GM12878 (cell line): ENCODE results near the gene YBX2. TPM values are rescaled to one million over a fixed set of nuclear protein-coding genes. Genes with fewer than 3 reads are reported as not detected.

ENCODE experiments used
- ATAC-seq: fragments of 200-7000 bp; cut with Tn5 transposase; 3 replicates; pipeline ENCODE4 v1.9.1; 2020; ENCODE audit warnings: mild to moderate bottlenecking, moderate library complexity
- BruUV-seq: library from RNA; stranded (reverse); fragments of 400-500 nt; replicated peaks from 2 replicates; lab custom pipeline; 2021; lab: Mats Ljungman, UMichigan
- CTCF ChIA-PET: fragments of 300-600 bp; sonication (Branson Sonifier 250); formaldehyde crosslinking; extraction: SDS; loops from one replicate; lab custom pipeline; 2021; ENCODE audit warnings: inconsistent platforms; lab: Yijun Ruan, JAX
- POLR2A ChIA-PET: fragments of 350-600 bp; formaldehyde crosslinking; extraction: SDS; loops from one replicate; lab custom pipeline; 2021; ENCODE audit warnings: inconsistent platforms; lab: Charles Lee
- RAD21 ChIA-PET: fragments of 300-600 bp; sonication (Branson Sonifier 250); formaldehyde crosslinking; loops from one replicate; lab custom pipeline; 2023; ENCODE audit warnings: antibody characterized with exemption; ENCODE audit not compliant: unreplicated experiment; lab: Charles Lee
- SMC1A ChIA-PET: fragments of 300-600 bp; sonication (Branson Sonifier 250); formaldehyde crosslinking; loops from one replicate; lab custom pipeline; 2023; ENCODE audit not compliant: unreplicated experiment, uncharacterized antibody; lab: Charles Lee
- DNase-seq: peaks from one replicate; pipeline ENCODE4 v3.0.0-alpha.2; 2011; ENCODE audit warnings: low read depth, low spot score
- FAIRE-seq: peaks from 3 replicates; lab custom pipeline; 2011; peaks lifted over from hg19 to GRCh38; lab: Jason Lieb, UNC
- H2AFZ ChIP-seq: 2 replicates; pipeline ENCODE4 v1.6.0; 2011; ENCODE audit warnings: low read depth, low read length, control low read depth; ENCODE audit not compliant: control insufficient read depth
- H3K27ac ChIP-seq: 2 replicates; pipeline ENCODE4 v1.5.1; 2011; ENCODE audit warnings: control low read depth; ENCODE audit not compliant: control insufficient read depth, insufficient read depth
- H3K27me3 ChIP-seq, 2 experiments: replicated peaks in 1 of 2; 2 replicates each; pipeline versions ENCODE4 v1.6.0 to v1.6.1; 2011; ENCODE audit warnings: low read length in 1 of 2; ENCODE audit not compliant: control insufficient read depth in 2 of 2, insufficient read depth in 2 of 2
- H3K36me3 ChIP-seq, 2 experiments: 2 replicates each; pipeline ENCODE4 v1.5.1; 2011; ENCODE audit warnings: low read length in 1 of 2; ENCODE audit not compliant: control insufficient read depth in 2 of 2, insufficient read depth in 2 of 2
- H3K4me1 ChIP-seq: 2 replicates; pipeline ENCODE4 v1.6.1; 2011; ENCODE audit warnings: mild to moderate bottlenecking, low read length, moderate library complexity, mixed read lengths; ENCODE audit not compliant: control insufficient read depth, insufficient read depth
- H3K4me2 ChIP-seq: 2 replicates; pipeline ENCODE4 v1.6.0; 2011; ENCODE audit warnings: control low read depth; ENCODE audit not compliant: control insufficient read depth, insufficient read depth
- H3K4me3 ChIP-seq: fragments of 200-600 bp; sonication (generic); 2 replicates; pipeline ENCODE4 v1.5.1; 2016
- H3K79me2 ChIP-seq: 2 replicates; pipeline ENCODE4 v1.6.0; 2011; ENCODE audit warnings: low read length; ENCODE audit not compliant: control insufficient read depth, insufficient read depth
- H3K9ac ChIP-seq: 2 replicates; pipeline ENCODE4 v1.8.0; 2011; ENCODE audit warnings: low read length, control low read depth, mixed read lengths; ENCODE audit not compliant: control insufficient read depth, insufficient read depth
- H3K9me3 ChIP-seq: replicated peaks from 3 replicates; pipeline ENCODE4 v1.5.1; 2011; ENCODE audit warnings: mild to moderate bottlenecking, low read length; ENCODE audit not compliant: control insufficient read depth, insufficient read depth
- H4K20me1 ChIP-seq: 2 replicates; pipeline ENCODE4 v1.6.0; 2011; ENCODE audit not compliant: control insufficient read depth, insufficient read depth
- CHD4 ChIP-seq: fragments of 200-600 bp; sonication (generic); IDR thresholded peaks from 2 replicates; pipeline ENCODE4 v1.6.1; 2016; ENCODE audit warnings: mild to moderate bottlenecking
- FOXM1 ChIP-seq: IDR thresholded peaks from 2 replicates; pipeline ENCODE4 v1.6.1; 2012; ENCODE audit warnings: low read depth, mild to moderate bottlenecking, inconsistent platforms, low read length, moderate library complexity
- NRF1 ChIP-seq: conservative IDR thresholded peaks from 2 replicates; pipeline ENCODE4 v1.6.1; 2011; ENCODE audit warnings: mild to moderate bottlenecking, low read depth, low read length, improper control_type of control experiment
- STAT3 ChIP-seq: IDR thresholded peaks from 2 replicates; pipeline ENCODE4 v1.6.1; 2011; ENCODE audit warnings: low read depth, low read length, improper control_type of control experiment
- TCF7 ChIP-seq: IDR thresholded peaks from 2 replicates; pipeline ENCODE4 v1.6.1; 2014; ENCODE audit warnings: antibody characterized with exemption, borderline replicate concordance
- WRNIP1 ChIP-seq: IDR thresholded peaks from 2 replicates; pipeline ENCODE4 v1.6.1; 2011; ENCODE audit warnings: low read depth, low read length, improper control_type of control experiment, borderline replicate concordance
- WGBS: methylation state at CpG from one replicate; pipeline ENCODE4 v1.1.6; 2016; ENCODE audit warnings: low lambda C conversion rate; ENCODE audit not compliant: insufficient replicate concordance, insufficient coverage; ENCODE audit errors: missing lambda C conversion rate; 5-methylcytosine and 5-hydroxymethylcytosine counted together
- in situ Hi-C: fragments of 300-500 bp; cut with MboI; formaldehyde crosslinking; loops from 9 replicates; pipeline ENCODE4 v1.14.3; 2018; ENCODE audit warnings: mixed read lengths
- intact Hi-C: fragments of 100-400 bp; cut with micrococcal nuclease; formaldehyde crosslinking; loops from one replicate; pipeline ENCODE4 v1.14.2; 2022; ENCODE audit not compliant: unreplicated experiment
- polyA plus RNA-seq, 11 experiments: library from polyadenylated mRNA; depleted of rRNA in 4 of 11; unstranded in 6 of 11; stranded (reverse) in 5 of 11; fragments of >200 nt; fragmentation: Nextera tagmentation in 4 of 11; fragmentation: Illumina TruSeq in 1 of 11; extraction: Ambion mirVana in 4 of 11; extraction: Trizol in 1 of 11; gene quantifications; 1 replicate in 1 of 11; 2 replicates in 10 of 11; pipeline versions ENCODE4 v1.2.1 to v1.2.3, GENCODE V29; 2011 to 2016; ENCODE audit warnings: inconsistent platforms in 2 of 11, missing spikeins in 2 of 11, low read depth in 1 of 11
- total RNA-seq, 4 experiments: library from RNA; depleted of rRNA in 3 of 4; stranded (reverse); fragments of >200 nt in 3 of 4; fragmentation: Illumina TruSeq in 1 of 4; extraction: Trizol in 1 of 4; gene quantifications; 2 replicates each; pipeline versions ENCODE4 v1.2.1 to v1.2.3, GENCODE V29; 2013 to 2021
- TF ChIP-seq, protein P1 (sequence below): IDR thresholded peaks from 2 replicates; pipeline ENCODE4 v1.6.1; 2012; ENCODE audit warnings: mild to moderate bottlenecking, low read depth, low read length

YBX2 gene
- total and polyA plus RNA-seq, 10 of the 15 experiments (the other 5 are each of a cell fraction or from before 2014, with no cell fraction given) = not detected

DNA sequence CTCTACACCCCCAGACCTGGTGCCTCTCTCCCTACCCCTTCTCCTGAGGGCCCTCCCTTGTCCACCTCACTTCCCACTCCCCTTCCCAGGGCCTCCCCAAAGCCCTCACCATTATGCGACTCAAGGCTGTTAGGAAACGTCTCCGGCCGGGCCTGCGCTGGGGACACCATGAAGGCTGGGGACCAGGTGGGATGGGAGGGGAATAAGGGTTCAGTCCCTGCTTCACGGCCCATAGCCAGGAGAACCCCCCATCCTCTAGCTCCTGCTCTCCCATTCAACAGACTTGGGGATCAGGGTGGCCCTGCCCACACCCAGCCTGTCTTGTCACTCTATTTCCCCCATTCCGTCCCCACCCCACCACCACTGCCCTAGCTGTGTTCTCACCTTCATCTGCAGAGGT, 32.6 kb upstream of the YBX2 start (continued):
- TF ChIP-seq, protein P1, sequence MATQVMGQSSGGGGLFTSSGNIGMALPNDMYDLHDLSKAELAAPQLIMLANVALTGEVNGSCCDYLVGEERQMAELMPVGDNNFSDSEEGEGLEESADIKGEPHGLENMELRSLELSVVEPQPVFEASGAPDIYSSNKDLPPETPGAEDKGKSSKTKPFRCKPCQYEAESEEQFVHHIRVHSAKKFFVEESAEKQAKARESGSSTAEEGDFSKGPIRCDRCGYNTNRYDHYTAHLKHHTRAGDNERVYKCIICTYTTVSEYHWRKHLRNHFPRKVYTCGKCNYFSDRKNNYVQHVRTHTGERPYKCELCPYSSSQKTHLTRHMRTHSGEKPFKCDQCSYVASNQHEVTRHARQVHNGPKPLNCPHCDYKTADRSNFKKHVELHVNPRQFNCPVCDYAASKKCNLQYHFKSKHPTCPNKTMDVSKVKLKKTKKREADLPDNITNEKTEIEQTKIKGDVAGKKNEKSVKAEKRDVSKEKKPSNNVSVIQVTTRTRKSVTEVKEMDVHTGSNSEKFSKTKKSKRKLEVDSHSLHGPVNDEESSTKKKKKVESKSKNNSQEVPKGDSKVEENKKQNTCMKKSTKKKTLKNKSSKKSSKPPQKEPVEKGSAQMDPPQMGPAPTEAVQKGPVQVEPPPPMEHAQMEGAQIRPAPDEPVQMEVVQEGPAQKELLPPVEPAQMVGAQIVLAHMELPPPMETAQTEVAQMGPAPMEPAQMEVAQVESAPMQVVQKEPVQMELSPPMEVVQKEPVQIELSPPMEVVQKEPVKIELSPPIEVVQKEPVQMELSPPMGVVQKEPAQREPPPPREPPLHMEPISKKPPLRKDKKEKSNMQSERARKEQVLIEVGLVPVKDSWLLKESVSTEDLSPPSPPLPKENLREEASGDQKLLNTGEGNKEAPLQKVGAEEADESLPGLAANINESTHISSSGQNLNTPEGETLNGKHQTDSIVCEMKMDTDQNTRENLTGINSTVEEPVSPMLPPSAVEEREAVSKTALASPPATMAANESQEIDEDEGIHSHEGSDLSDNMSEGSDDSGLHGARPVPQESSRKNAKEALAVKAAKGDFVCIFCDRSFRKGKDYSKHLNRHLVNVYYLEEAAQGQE = no peak
- TF ChIP-seq NRF1 (no peak), STAT3 (no peak), TCF7 (no peak), WRNIP1 (no peak)

DNA sequence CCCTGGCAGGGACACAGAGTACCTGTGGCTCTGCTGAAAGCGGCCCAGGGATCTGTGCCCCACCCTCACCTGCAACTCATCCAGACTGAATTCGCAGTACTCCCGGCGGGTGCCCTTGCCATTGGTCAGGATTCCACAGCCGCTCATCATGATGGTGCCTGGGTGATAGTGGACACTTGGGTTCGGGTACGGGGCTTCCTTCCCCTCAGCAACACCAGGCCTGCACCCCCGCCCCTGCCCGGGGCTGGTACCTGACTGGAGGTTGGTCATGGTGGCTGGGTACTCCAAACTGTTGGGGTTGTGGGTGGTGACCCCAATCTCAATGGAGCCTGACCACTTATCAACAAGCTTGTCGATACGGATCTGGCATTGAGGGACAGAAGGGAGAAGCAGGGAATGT, 31.7 kb upstream of the YBX2 start:
- H3K27me3 ChIP-seq = no peaks in the 10 kb centered on the region
- intact Hi-C loops = no loop called here
- no peak overlapping the region for H2AFZ ChIP-seq
- ChIA-PET RAD21 (interaction anchor here (1.5 to 2.2 kb wide), 2 partner anchors 11 to 28 kb away, joined by 3 to 10 read pairs; partner anchors contain the start of gene ACAP1), SMC1A (interaction anchor here (0.9 to 3.5 kb wide), 2 partner anchors 10 to 78 kb away, joined by 3 to 21 read pairs; partner anchors contain the start of genes ACAP1 and TMEM256), CTCF (interaction anchor here (1.0 to 7.9 kb wide), 6 partner anchors 11 to 112 kb away, joined by 3 to 49 read pairs (median 5); partner anchors contain the start of gene ACAP1), POLR2A (interaction anchor here (3.2 kb wide), 1 partner anchor 10 kb away, joined by 21 read pairs; the partner anchor contains the start of gene ACAP1)
- 95% methylated on average over 11 of the region's 11 CpGs for WGBS
- peaks cover 17% of the 10 kb centered on the region for H3K79me2 ChIP-seq
- no peaks in the 10 kb centered on the region for H4K20me1 ChIP-seq
- peaks cover 6 to 29% of the 10 kb centered on the region in 2 experiments; a peak in 3 of 4 replicates for H3K36me3 ChIP-seq
- no peaks in the 10 kb centered on the region for H3K9me3 ChIP-seq
- no peak overlapping the region for H3K4me3 ChIP-seq
- FAIRE-seq (no peak), DNase-seq (no peak), ATAC-seq (no peak)
- no TSS peak for BruUV-seq
- no peak overlapping the region for H3K9ac ChIP-seq
- H3K4me1 ChIP-seq = peaks cover 14% of the 10 kb centered on the region
- no peak for TF ChIP-seq FOXM1
- no peak for TF ChIP-seq CHD4
- in situ Hi-C loops = no loop called here
- H3K27ac ChIP-seq = no peak overlapping the region
- H3K4me2 ChIP-seq = no peak overlapping the region
